ENCODE measurements around the gene CSPG4. TPM values are rescaled to one million over a fixed set of nuclear protein-coding genes. Genes with fewer than 3 reads are reported as not detected.
"Not testable (repeated sequence)": the region's sequence is repeated elsewhere in the genome, so short reads cannot be mapped to it uniquely, and the experiment has no call there.

The CSPG4 gene
- total RNA-seq, 1 donor from 2014 or later = 7.8 TPM

GRCh38 chr15:75727851-75728715 lies 15.4 kb upstream of the CSPG4 start:
- no peak for ATAC-seq

GRCh38 chr15:75727031-75727531 lies 14.4 kb upstream of the CSPG4 start:
- DNase-seq (ENCODE audit: missing footprints) = no peak
- intact Hi-C loops (cut with DNase I) = no loop called here
- ATAC-seq = no peak

More at GRCh38 chr15:75727851-75728715, 15.4 kb upstream of the CSPG4 start:
- no peak for DNase-seq (ENCODE audit: missing footprints)
- intact Hi-C loops (cut with DNase I) = loop anchor here (1.0 kb wide), 1 partner anchor 74 kb away; no protein-coding TSS in a partner anchor

GRCh38 chr15:75725719-75726607 lies 13.3 kb upstream of the CSPG4 start:
- ATAC-seq = no peak
- intact Hi-C loops (cut with DNase I) = no loop called here
- no peak for DNase-seq (ENCODE audit: missing footprints)

GRCh38 chr15:75725006-75725718 lies 12.5 kb upstream of the CSPG4 start:
- intact Hi-C loops (cut with DNase I) = no loop called here
- DNase-seq (ENCODE audit: missing footprints) = no peak
- no peak for ATAC-seq

GRCh38 chr15:75723847-75724660 lies 11.4 kb upstream of the CSPG4 start:
- intact Hi-C loops (cut with DNase I) = no loop called here
- DNase-seq (ENCODE audit: missing footprints) (peak; percentile 94), ATAC-seq (peak; percentile 90)

- ATAC-seq (peak; percentile 6), DNase-seq (ENCODE audit: missing footprints) (no peak)
- intact Hi-C loops (cut with DNase I) = no loop called here
Measured at GRCh38 chr15:75723171-75723846, 10.7 kb upstream of the CSPG4 start.

- intact Hi-C loops (cut with DNase I) = no loop called here
- no peak for ATAC-seq
- no peak for DNase-seq (ENCODE audit: missing footprints)
Measured at GRCh38 chr15:75721923-75722870, 9.5 kb upstream of the CSPG4 start.

- intact Hi-C loops (cut with DNase I) = no loop called here
- DNase-seq (ENCODE audit: missing footprints) (no peak), ATAC-seq (no peak)
Measured at GRCh38 chr15:75721480-75721922, 8.9 kb upstream of the CSPG4 start.

- DNase-seq (ENCODE audit: missing footprints) (peak; percentile 41), ATAC-seq (no peak)
- intact Hi-C loops (cut with DNase I) = no loop called here
Measured at GRCh38 chr15:75720787-75721479, 8.3 kb upstream of the CSPG4 start.

GRCh38 chr15:75720297-75720696 lies 7.6 kb upstream of the CSPG4 start:
- ATAC-seq (no peak), DNase-seq (ENCODE audit: missing footprints) (no peak)
- intact Hi-C loops (cut with DNase I) = no loop called here

- intact Hi-C loops (cut with DNase I) = no loop called here
- ATAC-seq = no peak
- no peak for DNase-seq (ENCODE audit: missing footprints)
Measured at GRCh38 chr15:75718328-75718727, 5.7 kb upstream of the CSPG4 start.

GRCh38 chr15:75717001-75717400 lies 4.4 kb upstream of the CSPG4 start:
- intact Hi-C loops (cut with DNase I); ATAC-seq; DNase-seq (ENCODE audit: missing footprints): not testable (repeated sequence)

GRCh38 chr15:75716249-75716950 lies 3.8 kb upstream of the CSPG4 start:
- DNase-seq (ENCODE audit: missing footprints); intact Hi-C loops (cut with DNase I): not testable (repeated sequence)
- peak; percentile 45 for ATAC-seq

GRCh38 chr15:75715312-75715832 lies 2.7 kb upstream of the CSPG4 start:
- DNase-seq (ENCODE audit: missing footprints); intact Hi-C loops (cut with DNase I); ATAC-seq: not testable (repeated sequence)

- intact Hi-C loops (cut with DNase I) = no loop called here
- ATAC-seq = no peak
- DNase-seq (ENCODE audit: missing footprints) = no peak
Measured at GRCh38 chr15:75714195-75714594, 1.5 kb upstream of the CSPG4 start.
